ENCODE measurements around the gene BCAP29.
A peak's percentile ranks its signal among the peaks of the same experiment; 100 is the strongest.
"Not testable (repeated sequence)": the region's sequence is repeated elsewhere in the genome, so short reads cannot be mapped to it uniquely, and the experiment has no call there.

BCAP29 gene, protein sequence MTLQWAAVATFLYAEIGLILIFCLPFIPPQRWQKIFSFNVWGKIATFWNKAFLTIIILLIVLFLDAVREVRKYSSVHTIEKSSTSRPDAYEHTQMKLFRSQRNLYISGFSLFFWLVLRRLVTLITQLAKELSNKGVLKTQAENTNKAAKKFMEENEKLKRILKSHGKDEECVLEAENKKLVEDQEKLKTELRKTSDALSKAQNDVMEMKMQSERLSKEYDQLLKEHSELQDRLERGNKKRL

DNA sequence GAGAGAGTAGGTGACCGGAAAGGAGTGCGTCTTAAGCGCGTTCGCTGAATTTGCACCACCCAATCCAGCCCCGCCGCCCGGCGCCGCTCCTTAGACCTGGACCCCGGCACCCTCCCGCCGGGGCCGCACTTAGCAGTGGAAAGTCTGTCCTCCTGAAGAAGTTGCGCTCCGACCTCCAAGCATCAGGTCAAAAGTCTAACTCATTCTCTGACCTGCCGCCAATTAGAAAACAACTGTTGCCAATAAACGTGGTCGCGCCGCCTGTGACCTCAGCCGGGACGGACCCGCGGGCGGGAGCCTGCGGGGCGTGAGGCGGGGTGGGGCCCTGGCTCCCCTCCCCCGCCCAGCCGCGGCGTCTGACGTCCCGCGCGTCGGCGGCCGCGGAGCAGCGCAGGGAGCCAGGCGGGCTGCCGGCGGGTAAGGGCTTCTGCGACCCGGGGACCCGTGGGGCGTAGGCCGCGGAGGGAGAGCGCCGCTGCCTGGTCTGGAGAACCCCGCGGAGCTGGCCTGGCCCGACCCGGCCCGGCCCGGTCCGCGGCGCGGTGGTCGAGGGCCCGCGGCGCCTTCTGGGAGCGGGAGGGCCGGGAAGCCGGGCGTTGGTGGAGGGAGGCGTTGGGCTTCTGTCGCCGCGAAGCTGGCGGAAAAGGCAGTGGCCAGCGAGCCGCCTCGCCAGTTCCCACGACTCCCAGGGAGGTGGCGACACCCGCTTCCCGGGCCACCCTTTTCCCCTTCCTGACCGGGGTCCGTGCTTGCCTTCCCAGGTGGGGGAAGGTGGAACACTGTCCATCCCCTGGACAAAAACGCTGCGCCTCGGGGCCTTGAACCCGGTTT, at the start of gene BCAP29:
BCAP29 (plus strand) TSS at position 362 of the 831 bp plus-strand sequence. CDS start 527 bp downstream, outside the sequence.
- DNase-seq (ENCODE audit: low read depth): peak; percentile 32

DNA sequence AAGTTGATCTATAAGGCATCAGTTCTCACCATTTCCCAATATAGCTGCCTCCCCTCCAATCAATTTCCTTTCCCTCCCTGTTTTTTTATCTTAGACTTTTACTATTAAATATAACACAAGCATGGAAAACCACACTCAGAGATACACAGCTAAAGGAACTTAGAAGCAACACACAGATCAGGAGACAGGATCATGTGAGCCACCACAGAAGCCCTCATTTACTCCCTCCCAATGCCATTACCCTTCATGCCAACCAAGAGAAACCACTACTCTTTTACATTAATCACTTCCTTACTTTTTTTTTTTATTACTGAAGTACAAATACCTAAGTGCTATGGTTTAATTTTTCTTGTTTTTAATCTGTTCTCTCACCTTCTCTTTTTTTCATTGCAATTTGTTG, 49.3 kb upstream of the BCAP29 start:
- DNase-seq (ENCODE audit: low read depth): no peak

DNA sequence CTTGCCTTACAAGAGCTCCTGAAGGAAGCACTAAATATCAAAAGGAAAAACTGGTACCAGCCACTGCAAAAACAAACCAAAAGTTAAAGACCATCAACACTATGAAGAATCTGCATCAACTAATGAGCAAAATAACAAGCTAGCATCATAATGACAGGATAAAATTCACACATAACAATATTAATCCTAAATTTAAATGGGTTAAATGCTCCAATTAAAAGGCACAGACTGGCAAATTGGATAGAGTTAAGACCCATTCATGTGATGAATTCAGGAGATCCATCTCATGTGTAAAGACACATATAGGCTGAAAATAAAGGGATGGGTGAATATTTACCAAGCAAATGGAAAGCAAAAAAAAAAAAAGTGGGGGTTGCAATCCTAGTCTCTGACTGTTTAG, 45.9 kb upstream of the BCAP29 start:
- DNase-seq (ENCODE audit: low read depth): no peak

DNA sequence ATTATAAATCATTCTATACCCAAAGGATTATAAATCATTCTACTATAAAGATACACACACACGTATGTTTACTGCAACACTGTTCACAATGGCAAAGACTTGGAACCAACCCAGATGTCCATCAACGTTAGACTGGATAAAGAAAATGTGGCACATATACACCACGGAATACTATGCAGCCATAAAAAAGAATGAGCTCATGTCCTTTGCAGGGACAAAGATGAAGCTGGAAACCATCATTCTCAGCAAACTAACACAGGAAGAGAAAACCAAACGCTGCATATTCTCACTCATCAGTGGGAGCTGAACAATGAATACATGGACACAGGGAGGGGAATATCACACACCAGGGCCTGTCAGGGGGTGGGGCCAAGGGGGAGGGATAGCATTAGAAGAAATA, 42.8 kb upstream of the BCAP29 start:
- not testable (repeated sequence) for DNase-seq (ENCODE audit: low read depth)

DNA sequence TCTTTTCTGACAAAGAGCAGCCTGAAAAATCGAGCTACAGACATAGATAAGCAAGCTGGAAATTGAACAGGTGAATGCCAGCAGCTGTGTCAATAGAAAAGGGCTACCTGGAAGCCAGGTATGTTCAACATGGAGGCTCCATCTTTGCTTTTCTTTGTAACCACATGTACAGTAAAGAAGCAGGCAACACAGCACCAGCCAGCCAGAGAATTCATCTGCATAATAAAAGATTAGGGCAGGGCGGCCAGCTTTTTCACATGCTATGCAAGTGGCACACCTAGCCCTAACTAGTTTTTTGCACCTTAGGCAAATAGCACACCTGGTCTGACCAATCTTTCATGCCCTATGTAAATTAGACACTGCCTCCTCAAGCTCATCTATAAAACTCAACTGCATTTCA, 42.0 kb upstream of the BCAP29 start:
- no peak for DNase-seq (ENCODE audit: low read depth)

DNA sequence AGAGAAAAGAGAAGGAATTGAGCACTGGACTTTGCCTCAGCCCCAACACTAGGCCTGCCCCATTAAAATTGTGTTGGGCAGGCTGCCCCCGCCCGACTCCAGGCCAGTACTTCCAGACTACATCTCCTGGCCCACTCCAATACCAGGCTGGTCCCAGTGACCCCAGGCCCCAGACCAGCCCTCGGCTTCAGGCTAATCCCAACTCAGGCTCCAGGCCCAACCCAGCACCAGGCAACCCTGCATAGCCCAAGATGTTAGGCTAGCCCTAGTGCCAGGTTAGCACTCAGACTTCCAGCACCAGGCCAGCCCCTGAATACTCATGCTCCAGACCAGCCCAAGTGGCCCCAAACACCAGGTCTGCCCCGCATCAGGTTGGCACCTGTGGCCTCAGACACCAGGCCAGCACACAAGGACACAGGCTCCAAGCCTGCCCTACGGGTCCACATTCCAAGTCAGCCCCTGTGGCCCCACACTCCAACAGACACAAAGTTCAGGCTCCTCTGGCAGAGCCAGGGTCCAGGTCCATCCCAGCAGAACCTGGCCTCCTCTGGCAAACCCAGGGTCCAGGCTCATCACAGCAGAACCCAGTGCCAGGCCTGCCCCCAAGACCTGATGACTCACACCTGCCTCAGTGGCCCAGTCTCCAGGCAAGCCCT, 36.6 kb upstream of the BCAP29 start:
- no peak for DNase-seq (ENCODE audit: low read depth)

DNA sequence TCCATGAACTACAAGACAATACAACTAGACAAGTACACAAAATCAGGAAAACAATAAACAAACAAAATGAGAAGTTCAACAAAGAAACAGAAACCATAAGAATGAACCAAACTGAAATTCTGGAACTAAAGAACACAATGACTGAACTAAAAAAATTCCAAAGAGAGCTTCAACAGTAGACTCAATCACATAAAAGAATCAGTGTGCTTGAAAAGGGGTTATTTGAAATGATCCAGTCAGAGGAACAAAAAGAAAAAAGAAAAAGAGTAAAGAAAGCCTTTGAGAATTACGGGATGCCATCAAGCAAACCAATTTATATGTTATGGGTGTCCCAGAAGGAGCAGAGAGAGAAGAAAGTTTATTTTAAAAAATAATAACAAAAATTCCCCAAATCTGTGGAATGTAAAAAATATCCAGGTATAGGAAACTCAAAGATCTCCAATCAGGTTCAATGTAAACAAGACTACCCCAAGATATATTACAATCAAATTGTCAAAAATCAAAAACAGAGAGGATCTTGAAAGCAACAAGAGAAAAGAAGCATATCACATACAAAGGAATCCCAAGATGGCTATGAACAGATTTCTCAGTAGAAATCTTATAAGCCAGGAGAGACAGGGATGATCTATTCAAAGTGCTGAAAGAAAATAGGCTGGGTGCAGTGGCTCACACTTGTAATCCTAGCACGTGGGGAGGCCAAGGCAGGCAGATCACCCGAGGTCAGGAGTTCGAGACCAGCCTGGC, 35.0 kb upstream of the BCAP29 start:
- DNase-seq (ENCODE audit: low read depth): no peak

DNA sequence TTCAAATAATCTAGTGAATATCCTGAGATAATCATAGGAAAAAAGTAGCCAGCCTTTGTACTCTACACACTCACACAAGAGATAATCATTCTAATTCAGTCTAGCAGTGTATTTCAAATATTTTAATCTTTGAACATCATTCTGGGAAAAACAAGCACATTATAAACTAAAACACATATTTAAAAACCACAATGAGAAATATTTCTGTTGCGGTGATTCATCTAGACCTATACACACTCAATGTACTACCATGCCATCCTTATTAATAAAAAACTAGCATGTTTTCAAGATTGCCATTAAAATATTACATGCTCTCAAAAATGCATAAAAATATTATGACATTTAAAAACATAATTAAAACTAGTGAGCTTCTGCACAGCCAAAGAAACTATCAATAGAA, 28.1 kb upstream of the BCAP29 start:
- no peak for DNase-seq (ENCODE audit: low read depth)

DNA sequence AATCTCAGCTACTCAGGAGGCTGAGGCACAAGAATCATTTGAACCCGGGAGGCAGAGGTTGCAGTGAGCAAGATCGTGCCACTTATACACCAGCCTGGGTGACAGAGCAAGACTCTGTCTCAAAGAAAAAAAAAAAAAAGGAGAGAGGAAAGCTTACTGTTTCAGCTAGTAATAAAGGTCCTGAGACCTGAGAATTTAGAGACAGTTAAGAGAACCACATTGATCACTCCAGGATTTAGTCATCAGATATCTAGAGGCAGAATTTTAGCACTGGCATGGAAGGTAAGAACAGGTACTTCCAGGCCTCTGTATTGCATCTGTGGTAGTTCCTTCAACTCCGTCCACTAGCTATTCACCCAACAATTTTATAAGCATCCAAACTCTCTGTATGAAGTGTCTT, 24.2 kb upstream of the BCAP29 start:
- DNase-seq (ENCODE audit: low read depth): no peak

DNA sequence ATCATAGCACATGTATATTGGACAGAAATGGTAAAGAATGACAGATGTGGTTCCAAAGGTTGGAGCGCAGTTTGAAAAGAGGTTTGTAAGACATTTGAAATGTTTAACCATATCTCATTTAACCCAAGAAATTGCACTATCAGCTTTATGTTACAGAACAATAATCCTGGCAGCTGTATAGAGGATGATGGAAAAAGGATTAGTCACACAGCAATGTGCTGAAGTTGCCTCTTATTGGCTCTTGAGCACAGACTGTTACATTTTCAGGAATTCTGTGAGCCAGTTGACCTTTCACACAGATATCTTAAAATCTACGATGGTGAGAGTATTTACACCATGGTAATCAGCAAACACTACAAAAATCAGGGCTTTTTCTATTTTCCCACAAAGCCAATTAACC, 20.2 kb upstream of the BCAP29 start:
- DNase-seq (ENCODE audit: low read depth): peak; percentile 78

DNA sequence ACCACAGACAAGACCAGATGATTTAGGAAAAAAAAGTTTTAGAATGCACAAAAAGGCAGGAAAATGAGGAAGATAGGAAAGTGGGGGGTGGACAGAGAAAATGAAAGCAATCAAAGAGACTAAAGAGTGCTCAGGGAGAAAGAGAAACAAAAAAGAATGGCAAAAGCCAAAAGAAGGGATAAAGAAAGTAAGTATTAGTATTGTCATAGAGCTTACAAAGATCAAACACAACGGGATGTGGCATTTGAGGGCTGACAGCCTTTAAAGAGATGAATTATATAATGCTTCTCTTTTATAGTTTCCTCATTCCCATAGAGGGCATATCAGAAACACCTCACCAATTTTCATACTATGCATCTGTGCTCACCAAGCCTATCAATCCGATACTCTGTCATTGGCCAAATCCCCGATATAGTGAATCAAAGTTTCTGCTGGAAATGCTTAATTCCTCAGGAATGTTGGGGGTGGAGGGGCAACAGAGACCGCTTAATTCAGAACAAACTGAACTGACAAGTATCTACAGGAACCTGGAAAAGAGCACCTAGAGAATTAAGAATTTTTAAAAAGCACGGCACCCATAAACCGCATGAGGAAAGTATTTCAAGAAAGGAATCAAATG, 19.0 kb upstream of the BCAP29 start:
- no peak for DNase-seq (ENCODE audit: low read depth)

DNA sequence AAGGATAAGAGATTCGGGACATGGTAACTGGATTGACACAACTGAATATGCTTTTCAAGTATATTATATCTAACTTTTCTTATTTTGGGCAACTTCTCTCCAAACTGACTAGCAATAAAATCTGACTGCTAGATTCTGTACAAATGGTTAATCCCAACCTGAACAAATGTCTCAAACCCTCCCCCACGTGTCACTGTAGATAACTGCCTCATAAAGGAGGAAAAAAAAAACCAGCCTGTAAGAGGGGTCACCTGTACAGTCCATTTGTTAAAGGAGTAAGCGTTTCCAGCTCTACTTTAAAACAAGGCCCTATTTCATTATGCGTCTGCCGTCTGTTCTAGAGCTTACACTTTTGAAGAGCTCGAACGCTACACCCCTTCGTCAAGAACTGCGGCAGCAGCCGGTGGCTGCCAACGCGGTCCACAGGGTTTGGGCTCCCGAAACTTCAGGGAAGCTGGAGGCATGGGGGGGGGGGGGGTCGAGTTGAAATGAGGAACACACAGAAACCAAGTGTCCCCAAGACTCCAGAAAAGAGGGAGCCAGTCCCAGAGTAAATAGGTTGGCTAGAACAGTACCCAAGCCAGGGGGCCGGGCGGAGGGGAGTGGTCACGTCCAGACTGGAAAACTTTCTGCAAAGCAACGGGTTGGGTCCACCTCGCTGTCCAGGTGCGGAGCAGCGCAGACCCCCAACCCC, 16.8 kb upstream of the BCAP29 start:
- no peak for DNase-seq (ENCODE audit: low read depth)

DNA sequence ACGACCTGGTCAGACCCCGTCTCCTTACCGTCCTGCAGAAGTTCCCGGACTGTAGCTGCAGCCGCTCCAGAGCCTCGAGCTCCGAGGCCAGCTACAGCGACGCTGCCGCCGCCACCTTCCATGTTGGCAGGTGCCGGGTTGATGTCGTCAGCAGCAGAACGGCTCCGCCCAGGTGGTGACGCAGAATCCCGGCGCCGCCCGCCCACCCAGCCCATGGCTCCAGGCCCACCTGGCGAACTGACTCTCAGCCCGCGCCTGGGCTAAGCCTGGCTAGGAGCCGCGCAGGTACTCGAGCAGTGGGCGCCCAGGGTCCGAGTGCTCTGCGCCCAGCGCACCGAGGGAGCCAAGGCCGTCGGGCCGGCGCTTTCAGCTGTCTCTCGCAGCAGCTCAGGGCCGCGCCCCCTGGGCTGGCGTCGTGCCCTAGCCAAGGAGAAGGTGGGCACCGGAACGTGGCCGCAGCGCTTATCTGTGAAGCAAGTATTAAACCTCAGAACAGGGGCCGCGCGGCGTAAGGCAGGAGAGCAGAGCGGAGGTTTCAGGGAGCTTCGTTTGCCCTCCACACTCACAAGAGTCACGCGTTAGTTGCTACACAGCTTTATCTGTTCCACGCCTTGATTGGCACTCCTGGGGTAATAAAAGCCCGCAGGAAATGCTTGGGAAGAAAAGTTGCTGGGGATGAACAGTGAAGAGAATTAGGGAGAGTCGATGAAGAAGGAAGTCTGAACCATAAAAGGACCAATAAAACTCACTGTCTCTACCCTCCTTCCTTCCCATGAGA, 16.1 kb upstream of the BCAP29 start, which contains the start of the genes COG5 and DUS4L:
COG5 (minus strand) TSS at position 146 of the 778 bp plus-strand sequence; CDS start at position 122, 24 bp downstream.
DUS4L (plus strand) TSS at position 197 of the 778 bp plus-strand sequence. CDS start 3,100 bp downstream, outside the sequence.
- peak; percentile 45 for DNase-seq (ENCODE audit: low read depth)

DNA sequence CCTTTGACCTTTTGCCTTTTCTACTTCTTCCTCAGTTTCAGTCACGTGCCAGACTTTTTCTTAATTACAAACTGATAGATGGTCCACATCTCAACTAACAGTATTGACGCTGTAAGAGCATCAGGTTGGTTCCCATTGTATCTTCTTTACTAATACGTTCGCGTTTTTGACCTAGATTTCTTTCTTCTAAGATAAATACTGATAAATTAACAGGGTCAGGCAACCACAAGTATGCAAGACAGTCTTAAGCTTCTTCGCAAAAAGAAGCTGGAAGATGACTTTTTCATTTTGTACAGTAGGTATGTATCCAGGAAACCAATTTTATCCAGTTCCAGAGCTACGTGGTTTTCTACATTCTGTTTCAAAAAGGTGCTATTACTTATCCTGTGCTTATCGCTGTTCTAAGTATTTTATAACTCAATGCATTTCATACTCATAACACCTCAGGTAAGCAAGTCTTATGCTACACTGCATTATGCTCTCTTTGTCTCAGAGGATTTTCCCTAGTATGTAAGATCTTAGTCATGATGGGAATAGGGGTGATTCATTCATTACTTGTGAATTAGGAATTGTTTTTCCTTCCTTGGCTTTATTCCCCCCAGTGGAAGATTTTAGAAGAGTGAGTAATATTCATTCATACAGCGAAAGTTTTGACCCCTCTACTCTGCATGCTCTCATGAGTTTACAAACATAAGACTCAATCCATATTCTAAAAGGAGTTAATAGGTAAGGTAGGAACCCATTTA, 15.3 kb upstream of the BCAP29 start:
- DNase-seq (ENCODE audit: low read depth): peak; percentile 46

DNA sequence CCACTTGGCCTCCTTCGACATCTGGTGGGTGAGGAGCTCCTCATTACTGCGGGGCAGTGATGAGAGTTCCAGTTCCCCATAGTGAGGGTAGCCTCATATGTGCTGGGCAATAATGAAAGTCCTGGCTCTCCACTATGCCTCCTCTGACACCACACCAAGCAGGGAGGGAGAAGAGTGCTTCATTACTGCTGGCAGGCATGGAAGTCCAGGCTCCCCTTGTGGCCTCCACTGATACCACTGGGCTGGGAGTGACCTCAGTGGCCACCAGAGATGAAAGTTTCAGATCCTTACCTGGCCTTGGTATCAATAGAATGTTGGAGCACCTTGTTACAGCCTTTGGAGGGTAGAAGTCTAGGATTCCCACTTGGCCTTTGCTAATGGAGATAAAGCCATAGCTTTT, 9.7 kb upstream of the BCAP29 start:
- no peak for DNase-seq (ENCODE audit: low read depth)

DNA sequence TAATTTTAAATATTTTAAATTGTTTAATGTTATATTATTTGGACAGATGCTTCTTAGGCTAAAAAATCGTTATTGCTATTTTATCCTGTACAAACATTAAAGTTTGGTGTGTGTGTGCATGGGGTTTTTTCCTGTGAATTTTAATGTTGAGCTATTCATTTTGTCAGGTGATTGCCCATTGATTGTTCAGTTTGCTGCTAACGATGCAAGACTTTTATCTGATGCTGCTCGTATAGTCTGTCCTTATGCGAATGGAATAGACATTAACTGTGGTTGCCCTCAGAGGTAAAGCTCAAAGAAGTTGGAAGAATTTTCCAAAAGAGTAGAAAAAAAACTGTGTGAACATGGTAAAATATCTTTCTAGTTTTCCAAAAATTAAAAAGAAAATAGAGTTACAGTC, 6.5 kb upstream of the BCAP29 start:
- no peak for DNase-seq (ENCODE audit: low read depth)

DNA sequence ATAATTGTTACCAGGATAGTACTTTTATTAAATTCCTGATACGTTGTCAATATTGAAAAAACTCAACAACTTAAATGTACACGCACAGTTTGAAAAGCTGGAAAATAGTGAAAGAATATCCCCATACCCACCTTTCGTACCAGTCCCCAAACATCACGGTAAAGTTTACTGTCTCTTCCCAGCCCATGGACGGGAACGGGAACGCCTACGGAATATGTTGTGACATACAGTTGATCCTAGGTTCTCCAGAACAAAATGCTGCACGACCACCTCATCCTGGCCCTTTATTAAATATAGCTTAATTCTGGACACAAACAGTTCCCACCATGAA, 527 bp upstream of the BCAP29 start:
- DNase-seq (ENCODE audit: low read depth): no peak

DNA sequence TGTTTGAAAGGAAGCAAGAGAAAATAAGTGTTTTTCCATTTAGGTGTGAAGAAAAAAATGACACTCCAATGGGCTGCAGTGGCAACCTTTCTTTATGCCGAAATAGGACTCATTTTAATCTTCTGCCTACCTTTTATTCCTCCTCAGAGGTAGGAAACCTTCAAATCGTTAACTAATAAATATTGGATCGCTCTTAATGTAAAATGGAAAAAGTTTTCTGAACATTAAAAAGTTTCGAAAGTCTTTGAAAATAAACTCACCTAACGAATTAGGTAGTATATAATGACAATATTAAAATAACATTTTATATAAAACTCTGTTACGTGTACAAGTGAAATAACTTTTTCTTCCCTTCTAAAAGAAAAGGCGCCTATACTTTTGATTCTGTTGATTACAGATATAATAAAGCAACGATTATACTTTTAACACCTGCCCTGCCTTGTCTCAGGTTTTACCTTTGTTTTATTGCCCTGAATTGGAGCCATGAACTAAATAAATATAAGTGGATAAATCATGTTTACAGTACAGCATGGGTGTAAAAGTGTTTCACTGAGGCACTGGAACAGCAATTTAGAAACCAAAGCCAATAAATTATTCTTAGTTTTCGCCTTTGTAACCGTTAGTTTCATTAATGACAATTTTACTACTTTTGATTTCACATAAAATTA, 804 bp downstream of the BCAP29 start:
- no peak for DNase-seq (ENCODE audit: low read depth)

DNA sequence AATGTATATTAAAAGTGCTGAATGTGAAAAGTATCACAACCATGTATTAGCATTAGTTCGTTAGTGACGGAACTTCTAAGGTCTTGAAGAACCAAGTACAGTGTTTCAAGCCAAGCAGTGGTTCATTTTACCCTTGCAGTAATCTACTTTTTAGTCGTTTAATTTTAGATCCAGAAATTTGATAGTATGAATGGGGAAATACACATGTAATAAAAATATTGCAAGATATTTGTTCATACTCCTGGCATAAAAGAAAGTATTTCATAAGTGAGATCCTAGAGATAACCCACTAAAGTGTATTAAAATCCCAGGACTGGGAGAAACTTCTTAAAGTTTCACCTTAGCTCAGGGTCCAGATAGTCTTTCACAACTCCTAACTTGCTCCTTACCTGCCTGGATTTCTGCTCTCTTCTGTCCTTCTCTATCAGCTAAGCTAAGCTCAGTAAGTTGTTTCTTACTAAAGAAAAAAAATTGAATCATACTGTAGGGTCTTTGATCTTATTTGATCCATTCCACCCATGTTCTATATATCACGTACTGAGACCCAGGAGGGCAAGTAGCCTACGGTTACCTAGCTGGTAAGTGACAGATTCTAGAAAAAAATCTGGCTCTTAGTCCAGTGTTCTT, 1.5 kb downstream of the BCAP29 start:
- no peak for DNase-seq (ENCODE audit: low read depth)

Measured in fibroblast of the conjunctiva (primary cell).